Stimulated activated CD8-positive, alpha-beta memory T cell treated with anti-CD3 and anti-CD28 coated beads, Interleukin-2, amount 100 ng/mL, for 48 hours (primary cell): ENCODE measurements around the gene CAV3.

Experiments
- DNase-seq, 2 donors: peaks; one replicate each; pipeline ENCODE4 v3.0.0-alpha.2; 2020; ENCODE audit warnings: low read depth in 2 of 2

Gene CAV3

GRCh38 chr3:8734908-8735307 is 1.3 kb downstream of the CAV3 start:
- no peak for DNase-seq

- no peak for DNase-seq
Observed at GRCh38 chr3:8736436-8736835, 2.8 kb downstream of the CAV3 start.

GRCh38 chr3:8737301-8737700 is 3.7 kb downstream of the CAV3 start:
- DNase-seq: no peak

DNA sequence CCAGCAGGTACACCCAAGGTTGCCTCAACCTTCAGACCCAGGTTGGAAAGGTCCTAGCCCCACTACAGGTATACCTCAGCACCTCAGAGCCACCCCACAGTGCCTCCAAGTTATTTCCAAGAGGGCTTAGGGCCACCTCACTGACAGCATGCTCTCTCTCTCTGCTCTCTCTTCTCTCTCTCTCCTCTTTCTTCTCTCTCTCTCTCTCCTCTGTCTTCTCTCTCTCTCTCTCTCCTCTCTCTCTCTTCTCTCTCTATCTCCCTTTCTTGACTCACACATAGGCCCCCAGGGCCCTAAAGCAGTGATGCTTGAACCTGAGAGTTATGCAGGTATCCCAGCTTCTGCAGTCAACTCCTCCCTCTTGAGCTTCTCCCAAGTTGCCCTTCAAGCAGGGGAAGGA is 4.2 kb downstream of the CAV3 start:
- no peak for DNase-seq

- no peak for DNase-seq
Observed at GRCh38 chr3:8738639-8739038, 5.0 kb downstream of the CAV3 start.

DNA sequence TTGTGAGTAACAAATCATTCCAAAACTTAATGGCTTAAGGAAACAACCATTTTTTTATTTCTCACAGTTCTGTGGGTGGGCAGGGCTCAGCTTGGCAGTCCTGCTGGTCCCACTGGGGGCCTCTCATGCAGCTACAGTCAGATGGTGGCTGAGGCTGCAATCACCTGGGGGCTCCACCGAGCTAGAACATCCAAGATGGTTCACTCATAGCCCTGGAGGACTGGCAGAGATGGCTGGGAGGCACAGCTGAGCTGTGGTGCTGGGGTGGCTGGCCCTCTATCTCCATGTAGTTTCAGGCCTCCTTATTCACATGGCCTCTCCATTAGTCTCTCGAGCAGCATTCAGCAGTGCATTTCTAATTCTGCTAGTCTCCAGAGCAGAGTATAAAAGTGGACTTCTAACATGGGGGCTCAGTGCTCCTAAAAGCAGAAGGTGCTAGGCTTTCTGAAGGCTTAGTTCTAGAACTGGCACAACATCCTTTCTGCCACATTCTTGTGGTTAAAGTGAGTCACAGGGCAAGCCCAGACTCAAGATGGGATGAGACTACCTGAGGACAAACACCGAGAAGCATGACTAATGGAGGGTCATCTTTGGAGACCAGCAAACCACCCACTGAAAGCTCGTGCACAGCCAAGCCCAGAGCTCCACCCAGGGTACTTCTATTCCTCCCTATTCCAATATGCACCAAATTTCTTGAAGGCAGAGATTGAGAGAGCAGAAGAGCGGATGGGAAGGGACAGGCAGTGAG is 6.3 kb downstream of the CAV3 start:
- no peak for DNase-seq

DNA sequence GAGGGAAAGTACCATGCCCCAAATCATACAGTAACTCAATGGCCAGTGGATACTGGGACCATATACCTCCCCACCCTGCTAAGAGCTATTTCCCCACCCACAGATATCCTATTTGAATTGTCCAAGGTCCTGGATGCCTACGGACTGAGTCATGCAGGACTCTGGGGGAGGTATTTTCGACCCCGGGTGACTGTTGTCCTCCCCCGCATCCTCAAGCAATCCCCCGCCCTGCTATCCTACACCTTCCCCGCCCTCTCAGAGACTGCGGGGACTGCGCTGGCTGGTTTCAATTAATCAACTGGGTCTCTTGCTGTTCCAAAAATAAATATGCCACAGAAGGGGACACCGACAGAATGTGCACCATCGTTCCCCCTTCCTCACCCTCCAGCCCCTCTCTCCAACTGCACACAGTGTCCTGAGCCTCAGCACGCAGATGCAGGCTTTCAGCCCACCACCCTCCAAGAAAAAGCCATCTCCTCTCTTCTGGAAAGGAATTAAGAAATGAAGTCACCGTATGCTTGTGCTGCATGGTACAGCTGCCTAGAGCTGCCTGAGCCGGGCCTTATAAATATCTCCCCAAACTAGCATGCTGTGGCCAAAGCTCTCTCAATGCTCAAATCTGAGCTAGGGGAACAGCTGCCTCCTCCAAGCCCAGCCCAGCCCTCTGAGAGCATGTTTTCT is 8.1 kb downstream of the CAV3 start:
- no peak for DNase-seq

DNA sequence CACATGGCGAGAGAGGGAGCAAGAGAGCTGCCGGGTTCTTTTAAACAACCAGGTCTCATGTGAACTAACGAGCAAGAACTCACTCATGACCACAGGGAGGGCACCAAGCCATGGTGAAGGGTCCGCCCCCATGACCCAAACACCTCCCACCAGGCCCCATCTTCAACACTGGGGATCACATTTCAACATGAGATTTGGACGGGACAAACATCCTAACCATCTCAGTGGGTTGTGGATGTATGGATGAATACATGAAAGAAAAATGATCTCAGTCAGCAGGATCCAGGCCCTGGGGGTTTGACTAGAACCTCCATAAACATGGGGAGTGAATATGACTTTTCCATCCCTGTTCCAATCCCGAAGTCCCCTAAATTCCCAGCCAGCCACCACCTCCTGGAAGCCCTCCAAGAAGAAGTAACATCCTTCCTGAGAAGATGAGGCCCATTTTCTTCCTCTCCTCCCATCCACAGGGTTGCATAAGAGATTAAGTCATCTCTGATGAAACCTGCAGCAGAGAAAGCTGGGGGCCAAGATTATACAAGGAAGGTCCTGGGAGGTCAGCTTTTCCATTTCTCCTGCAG is 9.5 kb downstream of the CAV3 start:
- no peak for DNase-seq

- DNase-seq: no peak
Observed at GRCh38 chr3:8743911-8744310, 10.3 kb downstream of the CAV3 start.

DNA sequence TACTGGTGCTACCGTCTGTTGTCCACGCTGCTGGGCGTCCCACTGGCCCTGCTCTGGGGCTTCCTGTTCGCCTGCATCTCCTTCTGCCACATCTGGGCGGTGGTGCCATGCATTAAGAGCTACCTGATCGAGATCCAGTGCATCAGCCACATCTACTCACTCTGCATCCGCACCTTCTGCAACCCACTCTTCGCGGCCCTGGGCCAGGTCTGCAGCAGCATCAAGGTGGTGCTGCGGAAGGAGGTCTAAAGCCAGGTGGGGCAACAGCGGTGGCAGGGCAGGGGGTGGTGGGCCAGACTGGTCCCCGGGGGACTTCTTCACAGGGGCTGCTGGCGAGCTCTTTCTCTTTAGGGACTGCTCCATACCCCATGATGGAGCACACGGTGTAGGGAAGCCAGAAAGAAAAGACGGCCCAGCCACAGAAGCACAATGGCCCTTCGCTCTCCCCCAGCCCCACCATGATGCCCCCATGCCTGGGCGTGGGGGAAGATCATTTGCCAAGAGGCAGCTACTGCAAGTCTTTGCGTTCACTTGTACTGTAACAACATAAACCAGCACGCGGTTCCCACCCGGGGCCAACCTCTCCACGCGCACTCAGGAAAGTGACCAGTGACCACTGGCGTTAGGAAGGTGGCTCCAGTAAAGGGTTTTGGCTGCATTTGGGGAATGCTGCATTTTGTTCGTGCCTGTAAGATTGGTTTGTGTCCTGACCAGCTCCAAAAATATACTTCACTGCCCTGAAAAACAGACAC is 12.2 kb downstream of the CAV3 start:
- no peak for DNase-seq

DNA sequence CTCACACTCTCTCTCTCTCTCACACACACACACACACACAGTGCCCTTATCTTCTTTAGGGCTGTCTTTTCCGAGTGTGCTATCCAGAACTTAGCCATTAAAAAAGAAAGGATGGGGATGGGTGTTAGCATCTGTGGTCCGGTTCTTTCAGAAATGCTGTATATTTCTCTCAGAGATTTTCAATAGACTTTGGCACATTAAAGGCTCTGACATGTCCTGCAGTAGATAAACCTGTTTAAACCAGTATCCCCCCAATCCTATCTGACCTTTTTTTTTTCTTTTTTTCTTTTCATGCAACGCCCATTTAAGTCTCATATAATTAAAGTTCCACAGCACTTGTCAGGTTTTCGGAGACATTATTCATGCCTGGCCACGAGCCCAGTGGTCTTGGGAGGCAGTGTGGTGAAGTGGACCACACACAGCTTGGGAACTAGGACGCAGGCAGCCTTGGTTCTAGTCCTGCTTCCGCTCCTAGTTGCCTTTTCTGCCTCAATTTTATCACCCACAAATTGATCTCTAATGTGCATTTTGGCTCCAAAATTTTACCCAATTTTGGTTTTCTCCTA is 13.3 kb downstream of the CAV3 start:
- DNase-seq: no peak

DNA sequence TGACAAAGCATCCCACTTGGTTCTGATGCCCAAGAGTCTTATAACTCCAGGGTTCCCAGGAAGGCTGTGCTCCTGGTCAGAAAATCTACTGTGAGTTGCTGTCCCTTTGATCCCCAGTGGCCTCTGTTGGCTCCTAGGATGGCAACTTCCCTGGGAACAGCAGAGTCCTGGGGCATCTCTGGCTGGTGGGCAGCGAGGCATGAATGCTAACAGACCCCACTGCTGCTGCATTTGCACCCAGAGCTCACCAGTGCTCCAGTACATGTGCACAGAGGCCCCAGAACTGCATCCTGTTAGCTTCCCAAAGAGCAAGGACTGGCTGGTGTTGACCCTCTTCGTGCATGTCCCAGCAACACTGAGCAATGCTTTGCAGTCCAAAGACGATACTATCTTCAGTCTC is 15.7 kb downstream of the CAV3 start:
- DNase-seq: no peak

- DNase-seq: no peak
Observed at GRCh38 chr3:8752832-8753231, 19.2 kb downstream of the CAV3 start.

DNA sequence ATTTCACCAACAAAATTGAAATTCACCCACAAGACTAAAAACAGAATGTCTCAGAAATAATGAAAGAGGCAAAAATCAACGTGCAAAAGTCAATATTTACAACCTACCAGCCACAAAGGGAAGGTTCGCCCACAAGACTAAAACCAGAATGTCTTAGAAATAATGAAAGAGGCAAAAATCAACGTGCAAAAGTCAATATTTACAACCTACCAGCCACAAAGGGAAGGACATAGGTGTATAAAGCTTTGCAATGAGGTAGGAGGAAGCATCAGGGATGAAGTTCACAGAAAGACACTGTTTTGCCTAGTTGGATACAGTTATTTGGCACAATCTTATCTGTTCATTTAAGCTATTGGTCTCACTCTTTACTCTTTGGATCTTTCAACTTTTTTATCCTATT is 21.5 kb downstream of the CAV3 start:
- DNase-seq: no peak

DNA sequence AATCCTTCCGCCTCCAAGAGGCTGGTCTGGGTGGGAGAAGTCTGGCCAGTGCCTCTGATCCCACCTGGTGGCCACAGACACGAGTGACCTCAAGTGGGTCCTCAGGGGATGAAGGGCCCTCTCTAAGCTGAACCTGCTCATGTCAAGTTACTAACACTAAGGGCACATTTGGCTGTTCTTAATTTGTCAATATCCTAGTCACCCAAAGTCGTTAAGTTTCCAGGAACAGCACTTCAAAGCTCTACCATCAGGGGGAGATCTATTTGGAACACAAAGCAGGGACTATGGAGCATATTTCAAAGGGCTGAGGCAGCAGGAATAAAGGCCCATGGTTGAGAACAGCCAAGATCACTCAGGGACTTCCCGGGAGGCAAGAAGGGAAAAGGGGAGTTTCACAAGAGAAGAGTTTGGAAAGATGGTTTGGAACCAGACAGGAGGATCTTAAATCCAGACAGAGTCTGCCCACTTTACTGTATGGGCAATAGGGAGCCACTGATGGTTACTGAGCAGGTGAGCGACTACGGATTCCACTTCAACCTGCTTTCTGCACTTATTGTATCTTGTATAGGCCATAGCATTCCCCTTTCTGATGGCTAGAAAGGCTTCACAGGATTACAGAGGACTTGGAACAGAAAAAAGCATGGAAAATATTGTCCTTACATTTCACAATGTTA is 22.1 kb downstream of the CAV3 start:
- no peak for DNase-seq

GRCh38 chr3:8756671-8757070 is 23.1 kb downstream of the CAV3 start:
- DNase-seq: no peak

- DNase-seq: no peak
Observed at GRCh38 chr3:8757551-8758518, 24.2 kb downstream of the CAV3 start.

- no peak for DNase-seq
Observed at GRCh38 chr3:8759038-8759707, 25.6 kb downstream of the CAV3 start.

DNA sequence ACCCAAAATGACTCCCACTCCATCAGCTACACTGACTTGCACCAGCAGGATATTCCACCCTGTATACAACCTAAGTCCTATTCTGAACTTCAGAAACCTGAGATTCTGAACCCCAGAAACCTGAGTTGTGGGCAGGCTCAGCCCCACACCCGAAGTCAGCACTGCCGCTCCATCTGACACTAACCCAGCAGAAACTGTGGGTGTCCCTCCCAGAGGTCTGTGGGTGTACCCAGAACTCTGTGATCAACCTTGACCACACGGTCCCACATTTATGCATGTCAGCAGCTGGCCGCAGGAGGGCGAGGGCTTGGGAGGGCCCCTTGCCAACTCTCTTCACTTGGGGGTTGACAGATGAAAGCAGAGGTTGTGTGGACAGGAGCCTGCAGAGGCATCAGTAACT is 26.5 kb downstream of the CAV3 start:
- DNase-seq: no peak

GRCh38 chr3:8760506-8760905 is 26.9 kb downstream of the CAV3 start:
- no peak for DNase-seq
